K562 (cell line): Measurements from ENCODE around the gene MSL2. TPM values are rescaled to one million over a fixed set of nuclear protein-coding genes. Genes with fewer than 3 reads are reported as not detected.

ENCODE experiments used
- CHD1 ChIP-seq: fragments of 200-600 bp; sonication (generic); IDR thresholded peaks from one replicate; pipeline ENCODE4 v1.6.1; 2012; ENCODE audit warnings: mild to moderate bottlenecking, moderate library complexity, low read length, inconsistent platforms
- GABPA ChIP-seq: fragments of 200-800 bp; sonication (Bioruptor generic); conservative IDR thresholded peaks from 2 replicates; pipeline ENCODE4 v1.6.1; 2016; ENCODE audit warnings: low read depth, missing genetic modification characterization, missing compliant biosample characterization
- GABPB2 ChIP-seq: fragments of 250-450 bp; sonication (Bioruptor Pico); conservative IDR thresholded peaks from 2 replicates; pipeline ENCODE4 v1.5.1; 2021; ENCODE audit warnings: mild to moderate bottlenecking
- GATAD2B ChIP-seq: fragments of 450-650 bp; IDR thresholded peaks from 2 replicates; pipeline ENCODE4 v1.6.1; 2017; ENCODE audit warnings: mild to moderate bottlenecking, borderline replicate concordance
- SNIP1 ChIP-seq: fragments of 450-650 bp; IDR thresholded peaks from 2 replicates; pipeline ENCODE4 v1.7.1; 2017; ENCODE audit warnings: low read depth, mild to moderate bottlenecking
- polyA plus RNA-seq, 8 experiments: library from polyadenylated mRNA; depleted of rRNA in 4 of 8; stranded (reverse) in 5 of 8; unstranded in 3 of 8; fragments of >200 nt; fragmentation: Nextera tagmentation in 2 of 8; fragmentation: Illumina TruSeq in 1 of 8; extraction: Ambion mirVana in 2 of 8; extraction: Trizol in 1 of 8; gene quantifications; 2 replicates each; pipeline versions ENCODE4 v1.2.1 to v1.2.3, GENCODE V29; 2011 to 2014; ENCODE audit warnings: inconsistent platforms in 1 of 8, missing spikeins in 1 of 8
- total RNA-seq, 7 experiments: library from RNA; depleted of rRNA in 6 of 7; stranded (reverse); fragments of >200 nt in 6 of 7; fragmentation: Illumina TruSeq in 2 of 7; extraction: Trizol in 2 of 7; gene quantifications; 2 replicates each; pipeline versions ENCODE4 v1.2.1 to v1.2.3, GENCODE V29; 2011 to 2021; ENCODE audit warnings: low replicate concordance in 1 of 7
- TF ChIP-seq, protein P1 (sequence below), 3 experiments: fragments of 200-800 bp in 1 of 3; sonication (Bioruptor generic) in 1 of 3; sonication (generic) in 1 of 3; formaldehyde crosslinking in 1 of 3; IDR thresholded peaks; 2 replicates each; pipeline versions ENCODE4 v1.6.1 to v1.8.0; 2016 to 2022; ENCODE audit warnings: mild to moderate bottlenecking in 2 of 3, missing compliant biosample characterization in 2 of 3, missing genetic modification characterization in 2 of 3, missing genetic modification reagents in 1 of 3
- TF ChIP-seq, protein P2 (sequence below): fragments of 450-650 bp; IDR thresholded peaks from 2 replicates; pipeline ENCODE4 v1.6.1; 2018; ENCODE audit not compliant: partially characterized antibody
- TF ChIP-seq, protein P3 (sequence below): fragments of 450-650 bp; formaldehyde crosslinking; IDR thresholded peaks from 2 replicates; pipeline ENCODE4 v1.4.0; 2020; ENCODE audit warnings: mild to moderate bottlenecking
- TF ChIP-seq, protein P4 (sequence below): sonication (generic); formaldehyde crosslinking; IDR thresholded peaks from 2 replicates; pipeline ENCODE4 v1.8.0; 2022; ENCODE audit warnings: mild to moderate bottlenecking, missing genetic modification reagents
- TF ChIP-seq, protein P5 (sequence below): fragments of 250-450 bp; sonication (Bioruptor Pico); IDR thresholded peaks from 2 replicates; pipeline ENCODE4 v1.9.0; 2021; ENCODE audit warnings: mild to moderate bottlenecking, inconsistent platforms

MSL2 gene
- total and polyA plus RNA-seq, 9 of the 15 experiments (the other 6 are each of a cell fraction or from before 2014, with no cell fraction given), result 1.9 to 19.9 (median 9.1) TPM

DNA sequence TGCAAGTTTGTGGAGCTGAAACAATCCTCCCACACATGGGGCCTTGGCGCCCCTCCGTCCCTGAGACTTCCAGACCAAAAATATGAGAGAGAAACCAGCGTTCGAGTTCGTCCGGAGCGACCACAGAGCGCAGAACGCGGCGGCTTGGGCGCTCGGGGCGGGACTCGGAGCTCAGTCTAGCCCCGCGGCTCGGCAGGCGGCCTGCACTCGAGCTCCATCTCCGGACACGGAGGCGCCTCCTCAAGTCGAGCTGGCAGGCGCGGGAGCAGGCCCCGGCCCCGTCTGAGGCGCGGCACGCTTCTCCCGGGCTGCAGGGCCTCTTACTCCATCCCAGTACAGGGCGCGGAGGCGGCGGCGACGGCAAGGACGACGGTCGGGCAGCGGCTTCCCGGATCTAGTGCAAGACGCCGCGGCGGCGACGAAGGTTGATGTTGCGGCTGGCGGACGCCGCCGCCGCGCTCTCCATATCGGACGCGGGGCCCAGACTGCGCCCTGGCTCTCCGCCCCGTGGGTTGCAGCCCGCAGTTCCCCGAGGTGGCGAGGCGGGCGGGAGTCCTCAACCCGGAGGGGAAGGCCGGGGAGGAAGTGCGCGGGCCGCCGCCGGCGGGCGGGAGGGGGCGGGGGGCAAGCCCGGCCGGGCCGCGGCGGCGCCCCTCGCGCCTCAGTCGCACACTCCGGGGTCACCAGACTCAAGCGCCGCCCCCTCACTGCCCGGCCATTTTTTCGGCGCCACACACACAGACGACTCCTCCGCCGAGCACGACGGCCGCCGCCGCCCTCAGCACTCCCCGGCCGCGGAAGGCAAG is 674 bp downstream of the MSL2 start (continued):
- TF ChIP-seq, protein P1, sequence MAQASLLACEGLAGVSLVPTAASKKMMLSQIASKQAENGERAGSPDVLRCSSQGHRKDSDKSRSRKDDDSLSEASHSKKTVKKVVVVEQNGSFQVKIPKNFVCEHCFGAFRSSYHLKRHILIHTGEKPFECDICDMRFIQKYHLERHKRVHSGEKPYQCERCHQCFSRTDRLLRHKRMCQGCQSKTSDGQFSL (CRISPR knock-in tag; IDR thresholded peaks at IDR 0.05), result 0 out of 2 replicates have a peak, but pooled peaks have one; percentile 36
- TF ChIP-seq, protein P1 (tag; IDR thresholded peaks at IDR 0.05), result no peak
- TF ChIP-seq, protein P2, sequence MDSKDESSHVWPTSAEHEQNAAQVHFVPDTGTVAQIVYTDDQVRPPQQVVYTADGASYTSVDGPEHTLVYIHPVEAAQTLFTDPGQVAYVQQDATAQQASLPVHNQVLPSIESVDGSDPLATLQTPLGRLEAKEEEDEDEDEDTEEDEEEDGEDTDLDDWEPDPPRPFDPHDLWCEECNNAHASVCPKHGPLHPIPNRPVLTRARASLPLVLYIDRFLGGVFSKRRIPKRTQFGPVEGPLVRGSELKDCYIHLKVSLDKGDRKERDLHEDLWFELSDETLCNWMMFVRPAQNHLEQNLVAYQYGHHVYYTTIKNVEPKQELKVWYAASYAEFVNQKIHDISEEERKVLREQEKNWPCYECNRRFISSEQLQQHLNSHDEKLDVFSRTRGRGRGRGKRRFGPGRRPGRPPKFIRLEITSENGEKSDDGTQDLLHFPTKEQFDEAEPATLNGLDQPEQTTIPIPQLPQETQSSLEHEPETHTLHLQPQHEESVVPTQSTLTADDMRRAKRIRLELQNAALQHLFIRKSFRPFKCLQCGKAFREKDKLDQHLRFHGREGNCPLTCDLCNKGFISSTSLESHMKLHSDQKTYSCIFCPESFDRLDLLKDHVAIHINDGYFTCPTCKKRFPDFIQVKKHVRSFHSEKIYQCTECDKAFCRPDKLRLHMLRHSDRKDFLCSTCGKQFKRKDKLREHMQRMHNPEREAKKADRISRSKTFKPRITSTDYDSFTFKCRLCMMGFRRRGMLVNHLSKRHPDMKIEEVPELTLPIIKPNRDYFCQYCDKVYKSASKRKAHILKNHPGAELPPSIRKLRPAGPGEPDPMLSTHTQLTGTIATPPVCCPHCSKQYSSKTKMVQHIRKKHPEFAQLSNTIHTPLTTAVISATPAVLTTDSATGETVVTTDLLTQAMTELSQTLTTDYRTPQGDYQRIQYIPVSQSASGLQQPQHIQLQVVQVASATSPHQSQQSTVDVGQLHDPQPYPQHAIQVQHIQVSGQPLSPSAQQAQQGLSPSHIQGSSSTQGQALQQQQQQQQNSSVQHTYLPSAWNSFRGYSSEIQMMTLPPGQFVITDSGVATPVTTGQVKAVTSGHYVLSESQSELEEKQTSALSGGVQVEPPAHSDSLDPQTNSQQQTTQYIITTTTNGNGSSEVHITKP, result peak; percentile 17
- TF ChIP-seq, protein P3, sequence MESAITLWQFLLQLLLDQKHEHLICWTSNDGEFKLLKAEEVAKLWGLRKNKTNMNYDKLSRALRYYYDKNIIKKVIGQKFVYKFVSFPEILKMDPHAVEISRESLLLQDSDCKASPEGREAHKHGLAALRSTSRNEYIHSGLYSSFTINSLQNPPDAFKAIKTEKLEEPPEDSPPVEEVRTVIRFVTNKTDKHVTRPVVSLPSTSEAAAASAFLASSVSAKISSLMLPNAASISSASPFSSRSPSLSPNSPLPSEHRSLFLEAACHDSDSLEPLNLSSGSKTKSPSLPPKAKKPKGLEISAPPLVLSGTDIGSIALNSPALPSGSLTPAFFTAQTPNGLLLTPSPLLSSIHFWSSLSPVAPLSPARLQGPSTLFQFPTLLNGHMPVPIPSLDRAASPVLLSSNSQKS (CRISPR knock-in tag), result no peak
- TF ChIP-seq, protein P4, sequence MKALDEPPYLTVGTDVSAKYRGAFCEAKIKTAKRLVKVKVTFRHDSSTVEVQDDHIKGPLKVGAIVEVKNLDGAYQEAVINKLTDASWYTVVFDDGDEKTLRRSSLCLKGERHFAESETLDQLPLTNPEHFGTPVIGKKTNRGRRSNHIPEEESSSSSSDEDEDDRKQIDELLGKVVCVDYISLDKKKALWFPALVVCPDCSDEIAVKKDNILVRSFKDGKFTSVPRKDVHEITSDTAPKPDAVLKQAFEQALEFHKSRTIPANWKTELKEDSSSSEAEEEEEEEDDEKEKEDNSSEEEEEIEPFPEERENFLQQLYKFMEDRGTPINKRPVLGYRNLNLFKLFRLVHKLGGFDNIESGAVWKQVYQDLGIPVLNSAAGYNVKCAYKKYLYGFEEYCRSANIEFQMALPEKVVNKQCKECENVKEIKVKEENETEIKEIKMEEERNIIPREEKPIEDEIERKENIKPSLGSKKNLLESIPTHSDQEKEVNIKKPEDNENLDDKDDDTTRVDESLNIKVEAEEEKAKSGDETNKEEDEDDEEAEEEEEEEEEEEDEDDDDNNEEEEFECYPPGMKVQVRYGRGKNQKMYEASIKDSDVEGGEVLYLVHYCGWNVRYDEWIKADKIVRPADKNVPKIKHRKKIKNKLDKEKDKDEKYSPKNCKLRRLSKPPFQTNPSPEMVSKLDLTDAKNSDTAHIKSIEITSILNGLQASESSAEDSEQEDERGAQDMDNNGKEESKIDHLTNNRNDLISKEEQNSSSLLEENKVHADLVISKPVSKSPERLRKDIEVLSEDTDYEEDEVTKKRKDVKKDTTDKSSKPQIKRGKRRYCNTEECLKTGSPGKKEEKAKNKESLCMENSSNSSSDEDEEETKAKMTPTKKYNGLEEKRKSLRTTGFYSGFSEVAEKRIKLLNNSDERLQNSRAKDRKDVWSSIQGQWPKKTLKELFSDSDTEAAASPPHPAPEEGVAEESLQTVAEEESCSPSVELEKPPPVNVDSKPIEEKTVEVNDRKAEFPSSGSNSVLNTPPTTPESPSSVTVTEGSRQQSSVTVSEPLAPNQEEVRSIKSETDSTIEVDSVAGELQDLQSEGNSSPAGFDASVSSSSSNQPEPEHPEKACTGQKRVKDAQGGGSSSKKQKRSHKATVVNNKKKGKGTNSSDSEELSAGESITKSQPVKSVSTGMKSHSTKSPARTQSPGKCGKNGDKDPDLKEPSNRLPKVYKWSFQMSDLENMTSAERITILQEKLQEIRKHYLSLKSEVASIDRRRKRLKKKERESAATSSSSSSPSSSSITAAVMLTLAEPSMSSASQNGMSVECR (CRISPR knock-in tag), result peak; percentile 17; the same call in 1 of the 2 replicates
- TF ChIP-seq GATAD2B (0 out of 2 replicates have a peak, but pooled peaks have one; percentile 59), SNIP1 (no peak), GABPA (tag) (peak; percentile 53), GABPB2 (CRISPR knock-in tag) (no peak), CHD1 (peak; percentile 86)
- TF ChIP-seq, protein P5, sequence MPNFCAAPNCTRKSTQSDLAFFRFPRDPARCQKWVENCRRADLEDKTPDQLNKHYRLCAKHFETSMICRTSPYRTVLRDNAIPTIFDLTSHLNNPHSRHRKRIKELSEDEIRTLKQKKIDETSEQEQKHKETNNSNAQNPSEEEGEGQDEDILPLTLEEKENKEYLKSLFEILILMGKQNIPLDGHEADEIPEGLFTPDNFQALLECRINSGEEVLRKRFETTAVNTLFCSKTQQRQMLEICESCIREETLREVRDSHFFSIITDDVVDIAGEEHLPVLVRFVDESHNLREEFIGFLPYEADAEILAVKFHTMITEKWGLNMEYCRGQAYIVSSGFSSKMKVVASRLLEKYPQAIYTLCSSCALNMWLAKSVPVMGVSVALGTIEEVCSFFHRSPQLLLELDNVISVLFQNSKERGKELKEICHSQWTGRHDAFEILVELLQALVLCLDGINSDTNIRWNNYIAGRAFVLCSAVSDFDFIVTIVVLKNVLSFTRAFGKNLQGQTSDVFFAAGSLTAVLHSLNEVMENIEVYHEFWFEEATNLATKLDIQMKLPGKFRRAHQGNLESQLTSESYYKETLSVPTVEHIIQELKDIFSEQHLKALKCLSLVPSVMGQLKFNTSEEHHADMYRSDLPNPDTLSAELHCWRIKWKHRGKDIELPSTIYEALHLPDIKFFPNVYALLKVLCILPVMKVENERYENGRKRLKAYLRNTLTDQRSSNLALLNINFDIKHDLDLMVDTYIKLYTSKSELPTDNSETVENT (CRISPR knock-in tag), result 0 out of 2 replicates have a peak, but pooled peaks have one; percentile 23
